Tibial artery (tissue), 4 donors: ENCODE results near the gene UHMK1.
"Not testable (repeated sequence)": the region's sequence is repeated elsewhere in the genome, so short reads cannot be mapped to it uniquely, and the experiment has no call there.

Source experiments
- DNase-seq, 2 donors: peaks; one replicate each; pipeline ENCODE4 v3.0.0-alpha.2; 2019
- H3K27ac ChIP-seq, 2 donors: fragments of 200-600 bp; sonication (generic) in 1 of 2; 1 replicate in 1 of 2; 2 replicates in 1 of 2; pipeline ENCODE4 v1.5.1; 2018 to 2019; ENCODE audit warnings: mild to moderate bottlenecking in 1 of 2
- H3K27me3 ChIP-seq, 2 donors: fragments of 200-600 bp; sonication (generic) in 1 of 2; one replicate each; pipeline versions ENCODE4 v1.5.1 to v1.6.0; 2016 to 2019
- H3K36me3 ChIP-seq, 3 donors: fragments of 200-600 bp; sonication (generic) in 2 of 3; one replicate each; pipeline ENCODE4 v1.5.1; 2016 to 2019; ENCODE audit warnings: mild to moderate bottlenecking in 2 of 3
- H3K4me1 ChIP-seq, 4 donors: fragments of 200-600 bp; sonication (generic) in 2 of 4; 1 replicate in 3 of 4; 2 replicates in 1 of 4; pipeline ENCODE4 v1.5.1; 2016 to 2019
- H3K4me3 ChIP-seq, 2 donors: fragments of 200-600 bp; sonication (generic) in 1 of 2; 1 replicate in 1 of 2; 2 replicates in 1 of 2; pipeline ENCODE4 v1.5.1; 2018 to 2019; ENCODE audit warnings: mild to moderate bottlenecking in 2 of 2
- H3K9me3 ChIP-seq, 3 donors: fragments of 200-600 bp; sonication (generic) in 1 of 3; one replicate each; pipeline ENCODE4 v1.5.1; 2016 to 2019
- intact Hi-C: fragments of 100-400 bp; cut with DNase I; formaldehyde crosslinking; loops from one replicate; pipeline ENCODE4 v1.15.0; 2023; ENCODE audit warnings: low total_unique reads
- TF ChIP-seq, protein P1 (sequence below), 2 experiments: fragments of 200-600 bp in 1 of 2; fragments of 450-650 bp in 1 of 2; IDR thresholded peaks; one replicate each; pipeline ENCODE4 v1.5.1; 2017 to 2019; ENCODE audit warnings: antibody characterized with exemption in 2 of 2, mild to moderate bottlenecking in 1 of 2, moderate library complexity in 1 of 2

The UHMK1 gene

DNA sequence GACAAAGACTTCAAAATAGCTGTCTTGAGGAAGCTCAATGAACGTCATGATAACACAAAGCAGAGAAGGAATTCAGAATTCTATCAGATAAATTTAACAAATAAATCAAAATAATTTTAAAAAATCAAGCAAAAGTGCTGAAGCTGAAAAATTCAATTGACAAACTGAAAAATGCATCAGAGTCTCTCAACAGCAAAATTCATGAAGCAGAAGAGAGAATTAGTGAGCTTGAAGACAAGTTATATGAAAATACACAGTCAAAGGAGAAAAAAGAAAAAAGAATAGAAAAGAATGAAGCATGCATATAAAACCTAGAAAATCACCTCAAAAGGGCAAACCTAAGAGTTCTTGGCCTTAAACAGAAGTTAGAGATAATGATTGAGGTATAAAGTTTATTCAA is 21.0 kb upstream of the UHMK1 start:
- Histone ChIP-seq H3K4me1 (no peaks in the 10 kb centered on the region), H3K27me3 (no peaks in the 10 kb centered on the region), H3K36me3 (no peaks in the 10 kb centered on the region), H3K9me3 (peaks cover 0 to 16% (median 10%) of the 10 kb centered on the region in 3 donors), H3K4me3 (no peak overlapping the region), H3K27ac (no peak overlapping the region)
- TF ChIP-seq, protein P1, sequence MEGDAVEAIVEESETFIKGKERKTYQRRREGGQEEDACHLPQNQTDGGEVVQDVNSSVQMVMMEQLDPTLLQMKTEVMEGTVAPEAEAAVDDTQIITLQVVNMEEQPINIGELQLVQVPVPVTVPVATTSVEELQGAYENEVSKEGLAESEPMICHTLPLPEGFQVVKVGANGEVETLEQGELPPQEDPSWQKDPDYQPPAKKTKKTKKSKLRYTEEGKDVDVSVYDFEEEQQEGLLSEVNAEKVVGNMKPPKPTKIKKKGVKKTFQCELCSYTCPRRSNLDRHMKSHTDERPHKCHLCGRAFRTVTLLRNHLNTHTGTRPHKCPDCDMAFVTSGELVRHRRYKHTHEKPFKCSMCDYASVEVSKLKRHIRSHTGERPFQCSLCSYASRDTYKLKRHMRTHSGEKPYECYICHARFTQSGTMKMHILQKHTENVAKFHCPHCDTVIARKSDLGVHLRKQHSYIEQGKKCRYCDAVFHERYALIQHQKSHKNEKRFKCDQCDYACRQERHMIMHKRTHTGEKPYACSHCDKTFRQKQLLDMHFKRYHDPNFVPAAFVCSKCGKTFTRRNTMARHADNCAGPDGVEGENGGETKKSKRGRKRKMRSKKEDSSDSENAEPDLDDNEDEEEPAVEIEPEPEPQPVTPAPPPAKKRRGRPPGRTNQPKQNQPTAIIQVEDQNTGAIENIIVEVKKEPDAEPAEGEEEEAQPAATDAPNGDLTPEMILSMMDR (IDR thresholded peaks at IDR 0.05), result no peak
- DNase-seq, result no peak
- intact Hi-C loops, result no loop called here

DNA sequence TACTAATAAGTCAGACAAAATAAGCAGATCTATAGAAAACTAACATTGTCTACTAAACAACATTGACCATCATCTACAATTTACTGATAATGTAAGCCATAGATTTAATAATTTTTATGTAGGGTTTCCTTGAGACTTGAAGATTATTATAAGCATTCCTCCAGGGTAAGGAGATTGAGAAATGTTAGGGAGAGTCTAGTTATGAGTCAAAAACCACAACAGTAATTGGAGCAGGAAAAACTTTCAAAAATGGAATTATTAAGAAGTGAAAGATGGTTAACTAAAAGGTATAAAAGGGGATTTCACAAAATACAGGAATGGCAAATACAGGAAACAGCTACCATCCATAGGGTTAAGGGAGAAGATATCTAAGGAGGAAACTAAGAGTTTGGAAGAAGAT is 12.4 kb upstream of the UHMK1 start:
- Histone ChIP-seq H3K27ac (no peak overlapping the region), H3K9me3 (no peaks in the 10 kb centered on the region), H3K4me1 (no peaks in the 10 kb centered on the region), H3K4me3 (no peak overlapping the region), H3K27me3 (peaks cover 0 to 8% of the 10 kb centered on the region in 2 donors), H3K36me3 (no peaks in the 10 kb centered on the region)
- no peak for DNase-seq
- TF ChIP-seq, protein P1 (IDR thresholded peaks at IDR 0.05), result no peak
- intact Hi-C loops, result no loop called here

DNA sequence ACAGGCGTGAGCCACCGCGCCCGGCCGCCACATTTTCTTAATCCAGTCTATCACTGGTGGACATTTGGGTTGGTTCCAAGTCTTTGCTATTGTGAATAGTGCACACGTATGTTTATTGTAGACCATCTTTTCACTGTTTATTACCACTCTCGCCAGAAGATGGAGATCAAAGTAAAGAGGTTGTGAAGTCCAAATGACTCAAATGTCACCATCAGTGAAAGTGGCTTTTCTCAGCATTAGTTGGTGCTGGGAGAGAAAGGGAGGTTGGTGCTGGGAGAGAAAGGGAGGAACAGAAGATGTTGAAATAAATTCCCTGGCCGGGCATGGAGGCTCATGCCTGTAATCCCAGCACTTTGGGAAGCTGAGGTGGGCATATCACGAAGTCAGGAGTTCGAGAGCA is 10.4 kb upstream of the UHMK1 start:
- TF ChIP-seq, protein P1 (IDR thresholded peaks at IDR 0.05), result no peak
- no peaks in the 10 kb centered on the region for H3K4me1 ChIP-seq
- intact Hi-C loops, result no loop called here
- H3K27ac ChIP-seq, result no peak overlapping the region
- H3K4me3 ChIP-seq, result no peak overlapping the region
- no peaks in the 10 kb centered on the region for H3K36me3 ChIP-seq
- peaks cover 0 to 8% of the 10 kb centered on the region in 2 donors for H3K27me3 ChIP-seq
- DNase-seq, result no peak
- no peaks in the 10 kb centered on the region for H3K9me3 ChIP-seq

DNA sequence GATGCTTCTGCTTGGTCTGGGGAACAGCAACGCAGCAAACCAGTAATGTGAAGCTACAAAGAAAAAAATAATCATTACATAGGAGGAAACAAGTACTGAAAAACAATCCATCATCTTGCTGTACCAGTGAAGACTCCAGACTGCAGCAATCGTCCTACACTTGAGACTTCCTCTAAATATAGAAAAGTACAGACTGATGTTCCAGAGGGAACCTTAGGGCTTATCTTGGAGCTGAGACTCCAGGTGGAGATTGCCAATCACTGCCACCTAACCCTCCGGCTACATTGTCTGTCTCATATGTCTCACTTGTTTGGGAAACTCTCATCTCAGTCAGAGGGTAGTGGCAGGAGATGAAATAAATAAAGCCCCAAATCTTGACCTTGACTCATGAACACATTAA is 9.4 kb upstream of the UHMK1 start:
- H3K36me3 ChIP-seq, result no peaks in the 10 kb centered on the region
- peaks cover 0 to 8% of the 10 kb centered on the region in 2 donors for H3K27me3 ChIP-seq
- intact Hi-C loops, result no loop called here
- no peak overlapping the region for H3K27ac ChIP-seq
- DNase-seq, result no peak
- TF ChIP-seq, protein P1 (IDR thresholded peaks at IDR 0.05), result no peak
- no peaks in the 10 kb centered on the region for H3K4me1 ChIP-seq
- no peak overlapping the region for H3K4me3 ChIP-seq
- H3K9me3 ChIP-seq, result no peaks in the 10 kb centered on the region

DNA sequence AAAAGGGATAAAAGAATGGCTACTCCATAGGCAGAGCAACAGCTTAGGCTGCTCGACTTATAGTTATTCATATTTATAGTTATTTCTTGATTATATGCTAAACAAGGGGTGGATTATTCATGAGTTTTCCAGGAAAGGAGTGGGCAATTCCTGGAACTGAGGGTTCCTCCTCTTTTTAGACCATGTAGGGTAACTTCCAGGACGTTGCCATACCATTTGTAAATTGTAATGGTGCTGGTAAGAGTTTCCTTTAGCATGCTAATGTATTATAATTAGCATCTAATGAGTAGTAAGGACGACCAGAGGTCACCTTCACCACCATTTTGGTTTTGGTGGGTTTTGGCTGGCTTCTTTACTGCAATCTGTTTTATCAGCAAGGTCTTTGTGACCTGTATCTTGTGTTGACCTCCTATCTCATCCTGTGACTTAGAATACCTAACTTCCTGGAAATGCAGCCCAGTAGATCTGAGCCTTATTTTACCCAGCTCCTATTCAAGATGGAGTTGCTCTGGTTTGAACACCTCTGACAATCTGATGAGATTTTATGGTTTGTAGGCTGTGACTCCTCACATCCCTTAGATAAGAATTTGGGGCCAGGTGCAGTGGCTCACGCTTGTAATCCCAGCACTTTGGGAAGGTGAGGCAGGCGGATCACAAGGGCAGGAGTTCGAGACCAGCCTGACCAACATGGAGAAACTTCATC is 1.9 kb upstream of the UHMK1 start:
- H3K27me3 ChIP-seq, H3K9me3 ChIP-seq, H3K4me3 ChIP-seq, H3K27ac ChIP-seq, H3K36me3 ChIP-seq, DNase-seq: not testable (repeated sequence)
- H3K4me1 ChIP-seq, result peaks cover 0 to 26% (median 15%) of the 10 kb centered on the region in 4 donors
- intact Hi-C loops, result loop anchor here (5.0 kb wide), 1 partner anchor 67 kb away; the partner anchor contains the start of gene UAP1

DNA sequence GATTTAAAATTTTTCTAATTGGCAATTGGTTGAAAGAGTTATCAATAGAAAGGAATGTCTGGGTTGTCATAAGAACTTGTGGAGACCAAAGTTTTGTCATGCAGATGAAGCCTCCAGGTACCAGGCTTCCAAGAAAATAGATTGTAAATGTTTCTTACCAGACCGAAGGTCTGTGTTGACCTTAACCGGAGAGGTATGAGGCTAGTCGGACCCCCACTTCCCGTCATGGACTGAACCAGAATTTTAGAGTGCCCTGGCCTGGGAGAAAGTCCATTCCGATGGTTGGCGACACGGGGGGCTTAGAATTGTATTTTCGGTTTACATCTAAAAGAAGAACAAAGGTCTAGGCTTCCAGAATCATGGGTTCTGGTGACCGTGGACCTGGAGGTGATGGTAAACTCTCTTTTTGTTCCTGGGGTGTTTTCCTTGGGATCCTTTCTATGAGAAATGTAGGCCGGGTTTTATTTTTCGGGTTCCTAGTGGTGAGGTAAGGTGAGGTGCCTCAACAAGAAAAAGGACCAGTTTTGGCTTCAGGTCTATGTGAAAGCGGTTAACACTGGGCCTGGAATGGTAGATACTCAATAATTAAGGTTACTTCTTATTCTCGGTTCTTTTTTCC is 405 bp upstream of the UHMK1 start:
- TF ChIP-seq, protein P1 (IDR thresholded peaks at IDR 0.05), result no peak
- Histone ChIP-seq H3K36me3 (peaks cover 15 to 24% (median 21%) of the 10 kb centered on the region in 3 donors), H3K27ac (peak overlapping the region; percentile 89 to 94), H3K4me3 (peak overlapping the region; percentile 82 to 93), H3K27me3 (no peaks in the 10 kb centered on the region), H3K9me3 (no peaks in the 10 kb centered on the region), H3K4me1 (peaks cover 0 to 26% (median 15%) of the 10 kb centered on the region in 4 donors)
- intact Hi-C loops, result loop anchor here (5.0 kb wide), 1 partner anchor 65 kb away; the partner anchor contains the start of gene UAP1
- no peak for DNase-seq
